GM15510 (cell line): ENCODE data around the gene PDGFA.

Source experiments
- POLR2A ChIP-seq: IDR thresholded peaks from 3 replicates; pipeline ENCODE4 v1.6.1; 2011; ENCODE audit warnings: borderline replicate concordance; ENCODE audit not compliant: insufficient read length; ENCODE audit errors: extremely low read depth

PDGFA gene

DNA sequence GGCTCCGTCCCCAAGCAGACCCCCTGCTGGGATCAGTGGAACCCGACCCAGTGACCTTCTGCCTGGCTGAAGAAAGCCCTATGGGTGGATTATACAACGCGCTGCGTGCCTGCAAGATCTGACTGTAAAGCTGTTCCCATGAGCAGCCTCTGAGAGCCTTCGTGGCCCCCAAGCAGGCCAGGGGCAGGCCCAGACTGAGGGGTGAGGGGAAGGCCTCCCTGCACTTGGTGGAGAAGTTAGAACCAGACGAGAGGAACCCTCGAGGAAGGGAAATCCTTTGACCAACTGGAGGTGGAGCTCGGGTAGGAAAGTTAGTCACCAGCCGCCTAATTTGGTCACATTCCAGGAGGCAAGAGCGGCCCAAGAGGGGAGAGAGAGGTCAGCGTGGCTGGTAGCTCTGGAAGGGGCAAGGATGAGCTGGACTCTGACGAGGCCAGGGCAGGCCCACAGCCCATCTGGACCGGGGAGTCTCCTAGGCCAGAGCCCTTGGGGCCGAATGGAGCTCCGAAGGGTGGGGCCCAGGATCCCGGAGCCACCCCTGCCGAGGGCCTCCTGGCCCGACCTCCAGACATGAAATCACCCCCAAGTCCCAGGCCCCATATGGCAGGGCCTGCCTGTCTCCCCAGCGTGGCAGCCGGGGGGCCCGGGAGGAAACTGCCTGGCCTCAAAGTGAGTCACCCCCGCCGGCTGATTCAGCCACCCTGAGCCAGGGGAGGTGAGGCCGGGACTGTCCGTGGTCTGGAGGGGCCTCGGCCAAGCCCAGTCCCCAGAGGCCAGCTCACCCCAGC is 23.3 kb upstream of the PDGFA start:
- no peak for TF ChIP-seq POLR2A

DNA sequence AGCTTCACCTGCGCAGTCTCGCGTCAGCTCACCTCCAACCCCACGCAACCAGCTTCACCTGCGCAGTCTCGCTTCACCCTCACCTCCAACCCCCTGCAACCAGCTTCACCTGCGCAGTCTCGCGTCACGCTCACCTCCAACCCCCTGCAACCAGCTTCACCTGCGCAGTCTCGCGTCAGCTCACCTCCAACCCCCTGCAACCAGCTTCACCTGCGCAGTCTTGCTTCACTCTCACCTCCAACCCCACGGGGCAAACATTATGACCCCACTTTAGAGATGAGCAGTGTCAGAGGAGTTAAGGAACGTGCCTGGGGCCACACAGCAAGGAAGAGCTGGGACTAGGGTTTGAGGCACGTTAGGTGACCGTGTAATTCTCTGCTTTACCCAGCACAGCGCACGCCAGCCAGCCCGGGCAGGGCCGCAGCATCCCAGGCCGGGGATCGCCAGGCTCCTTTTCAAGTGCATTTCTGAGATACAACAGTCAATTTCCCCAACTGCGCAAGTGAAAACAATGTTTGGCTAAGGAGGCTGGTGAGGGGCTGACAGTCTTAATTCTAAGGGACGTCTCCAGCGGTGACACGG is 22.6 kb upstream of the PDGFA start:
- TF ChIP-seq POLR2A = no peak

GRCh38 chr7:541661-542060 is 22.0 kb upstream of the PDGFA start:
- TF ChIP-seq POLR2A = no peak

- TF ChIP-seq POLR2A = no peak
These were observed 21.4 kb upstream of the PDGFA start for GRCh38 chr7:540997-541396.

DNA sequence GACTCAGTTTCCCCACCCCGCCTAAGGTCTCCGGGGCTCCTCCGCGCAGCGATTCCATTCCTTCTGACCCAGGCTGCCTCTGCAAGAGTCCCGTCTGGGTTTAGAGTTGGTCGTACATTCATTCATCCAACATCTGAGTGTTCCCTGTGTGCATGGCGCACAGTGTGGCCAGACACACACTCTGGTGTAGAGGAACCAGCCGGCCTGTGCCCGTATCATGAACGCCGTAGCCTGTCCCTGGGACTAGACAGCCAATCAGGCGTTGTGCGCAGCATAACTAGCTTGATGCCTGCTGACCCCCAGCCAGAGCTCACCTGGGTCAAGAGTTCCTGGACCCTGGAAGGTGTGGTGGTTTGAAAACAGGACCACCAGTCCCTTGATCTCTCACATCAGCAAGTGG is 20.9 kb upstream of the PDGFA start:
- TF ChIP-seq POLR2A = no peak

DNA sequence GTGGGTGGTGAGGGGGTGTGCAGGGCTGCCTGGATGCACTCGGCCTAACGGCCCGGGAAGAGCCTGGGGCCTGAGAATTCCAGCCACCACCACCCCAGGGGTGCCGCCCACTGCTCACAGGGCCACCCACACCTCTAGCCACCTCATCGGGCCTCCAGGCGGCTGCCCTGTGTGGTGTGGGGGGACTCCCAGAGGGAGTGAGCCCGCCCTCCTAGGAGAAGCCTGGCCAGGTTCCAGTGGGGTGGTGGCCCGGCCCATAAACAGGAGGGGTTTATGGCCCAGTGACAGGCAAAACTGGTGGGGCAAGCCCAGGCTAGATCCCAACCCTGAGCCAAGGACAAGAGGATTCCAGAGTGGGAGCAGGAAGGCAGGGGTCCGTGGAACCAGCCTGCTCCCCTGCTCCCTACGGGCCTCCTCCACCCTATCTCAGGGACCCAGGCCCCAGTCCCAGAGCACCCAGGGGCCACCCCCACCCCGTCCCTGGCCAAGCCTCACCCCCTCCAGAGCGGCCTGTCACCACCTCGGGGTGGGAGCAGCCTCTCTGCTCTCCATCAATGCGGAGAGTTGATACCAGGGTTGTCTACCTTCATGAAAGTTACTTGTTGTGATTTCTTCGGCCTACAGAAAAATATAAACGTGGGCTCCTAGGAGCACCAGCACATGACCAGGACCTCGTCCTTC is 20.2 kb upstream of the PDGFA start:
- no peak for TF ChIP-seq POLR2A

- no peak for TF ChIP-seq POLR2A
These were observed 19.4 kb upstream of the PDGFA start for GRCh38 chr7:538764-539685.

- no peak for TF ChIP-seq POLR2A
These were observed 18.4 kb upstream of the PDGFA start for GRCh38 chr7:537911-538634.

DNA sequence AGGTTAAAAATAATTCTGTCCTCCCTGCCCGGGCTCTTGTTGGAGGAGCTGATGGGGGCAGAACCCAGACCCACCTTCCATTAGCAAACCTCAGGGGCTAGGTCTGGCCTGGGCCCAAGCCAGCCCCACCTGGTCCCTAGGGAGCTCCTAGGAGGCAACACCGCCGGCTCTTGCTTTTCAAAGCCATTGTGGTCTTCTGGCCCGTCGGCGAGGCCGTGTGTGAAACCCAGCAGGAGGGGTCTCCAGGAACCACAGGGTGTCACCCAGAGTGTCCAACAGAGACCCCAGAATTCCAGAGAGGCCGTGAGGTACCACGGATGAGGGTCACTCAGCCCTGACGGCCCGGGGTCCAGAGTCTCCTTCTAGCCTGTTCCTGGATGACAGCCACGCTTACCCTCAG is 16.6 kb upstream of the PDGFA start:
- no peak for TF ChIP-seq POLR2A

DNA sequence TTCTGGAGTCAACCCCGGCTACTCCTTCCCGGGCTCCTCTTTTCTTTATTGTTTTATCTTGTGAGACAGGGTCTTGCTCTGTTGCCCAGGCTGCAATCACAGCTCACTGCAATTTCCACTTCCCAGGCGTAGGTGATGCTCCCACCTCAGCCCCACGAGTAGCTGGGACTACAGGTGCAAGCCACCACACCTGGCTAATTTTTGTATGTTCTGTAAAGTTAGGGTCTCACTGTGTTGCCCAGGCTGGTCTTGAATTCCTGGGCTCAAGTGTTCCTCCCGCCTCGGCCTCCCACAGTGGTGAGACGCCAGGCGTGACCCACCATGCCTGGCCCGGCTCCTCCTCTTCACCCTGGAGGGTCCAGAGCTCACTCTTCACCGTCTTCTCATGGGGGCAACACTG is 15.3 kb upstream of the PDGFA start:
- TF ChIP-seq POLR2A = no peak

DNA sequence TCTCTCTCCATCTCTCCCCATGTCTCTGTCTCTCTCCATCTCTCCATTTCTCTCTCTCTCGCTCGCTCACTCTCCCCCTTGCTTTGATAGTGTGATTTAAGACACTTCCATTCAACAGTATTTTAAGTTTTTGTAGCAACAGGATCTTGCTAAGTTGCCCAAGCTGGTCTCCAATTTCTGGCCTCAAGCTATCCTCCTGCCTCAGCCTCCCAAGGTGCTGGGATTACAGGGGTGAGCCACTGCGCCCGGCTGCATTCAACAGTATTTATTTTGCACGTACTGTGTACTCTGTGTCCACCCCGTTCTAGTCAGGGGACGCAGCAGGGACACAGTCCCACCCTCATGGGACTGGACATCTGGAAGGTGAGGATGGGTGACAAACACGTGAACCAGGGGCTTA is 14.4 kb upstream of the PDGFA start:
- TF ChIP-seq POLR2A = no peak

DNA sequence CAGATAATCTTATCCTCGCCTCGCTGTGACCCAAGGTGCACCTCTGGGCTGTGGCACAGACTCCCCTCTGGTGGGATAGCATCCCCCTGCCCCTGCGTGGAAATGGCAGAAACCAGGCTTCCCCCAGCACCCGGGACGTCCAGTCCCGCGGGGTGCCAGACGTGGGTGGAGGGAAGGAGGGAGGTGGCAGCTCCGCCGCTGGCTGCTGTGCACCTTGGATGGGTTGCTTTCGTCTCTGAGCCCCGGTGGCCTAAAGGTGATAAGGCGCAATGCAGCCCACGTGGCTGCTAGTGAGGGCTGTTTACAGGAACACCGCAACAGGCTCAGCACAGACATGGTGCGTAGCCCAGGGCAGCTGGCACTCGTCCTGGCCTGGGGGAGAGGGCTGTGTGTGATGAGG is 13.6 kb upstream of the PDGFA start:
- no peak for TF ChIP-seq POLR2A

DNA sequence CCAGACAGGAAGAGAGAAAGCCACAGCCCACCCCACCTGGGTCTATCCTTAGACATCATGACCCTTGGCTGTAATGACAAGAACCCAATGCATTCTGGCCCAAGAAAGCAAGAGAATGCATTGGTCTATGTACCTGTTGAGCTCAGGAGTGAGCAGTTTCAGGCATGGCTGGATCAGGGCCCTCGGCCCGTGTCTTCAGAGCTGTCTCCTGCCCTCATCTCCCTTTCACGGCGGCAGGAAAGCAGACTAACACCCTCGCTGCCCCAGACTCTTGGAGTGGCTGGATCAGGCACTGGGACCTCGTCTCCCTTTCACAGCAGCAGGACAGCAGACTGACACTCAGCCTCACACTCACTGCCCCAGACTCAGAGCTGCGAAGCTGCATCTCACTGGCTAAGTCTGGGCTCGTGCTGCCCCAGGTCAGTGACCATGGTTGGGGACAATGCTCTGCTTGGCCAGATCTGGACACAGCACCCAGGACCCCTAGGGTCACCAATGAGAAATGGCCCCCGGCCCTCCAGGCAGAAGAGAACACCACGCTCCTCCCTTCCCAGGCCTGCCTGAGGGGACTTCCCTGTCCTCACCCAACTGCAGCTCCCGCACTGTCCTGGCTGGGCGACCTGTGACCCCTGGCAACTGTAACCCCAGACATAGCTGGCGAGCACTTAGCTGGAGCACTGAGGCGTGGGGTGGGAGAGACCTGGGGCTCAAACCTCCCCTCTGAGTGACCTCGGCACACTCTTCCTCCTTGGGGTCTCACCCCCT is 12.9 kb upstream of the PDGFA start:
- TF ChIP-seq POLR2A = no peak
